Neural progenitor cell (in vitro differentiated cells): ENCODE measurements around the gene JAKMIP3.

Experiments used
- CTCF ChIP-seq: fragments of 200-600 bp; sonication (generic); IDR thresholded peaks from 2 replicates; pipeline ENCODE4 v1.5.1; 2017; ENCODE audit warnings: antibody characterized with exemption, mild to moderate bottlenecking
- EZH2 ChIP-seq: fragments of 200-600 bp; sonication (generic); IDR thresholded peaks from 2 replicates; pipeline ENCODE4 v1.6.1; 2017; ENCODE audit warnings: antibody characterized with exemption, mild to moderate bottlenecking, moderate library complexity
- EZH2phosphoT487 ChIP-seq: fragments of 200-600 bp; sonication (generic); IDR thresholded peaks from 2 replicates; pipeline ENCODE4 v1.6.1; 2017; ENCODE audit warnings: antibody characterized with exemption

- TF ChIP-seq CTCF: no peak
- TF ChIP-seq EZH2: no peak
- TF ChIP-seq EZH2phosphoT487: no peak
Observed at GRCh38 chr10:132066812-132067211, 1.1 kb downstream of the JAKMIP3 start.
